GM21619 (cell line): ENCODE data around the gene BMF.
"Not testable (repeated sequence)": the region's sequence is repeated elsewhere in the genome, so short reads cannot be mapped to it uniquely, and the experiment has no call there.

ENCODE experiments used
- ATAC-seq: cut with Tn5 transposase; IDR thresholded peaks from one replicate; pipeline ENCODE4 v1.9.1; 2021; ENCODE audit not compliant: unreplicated experiment

BMF gene, protein sequence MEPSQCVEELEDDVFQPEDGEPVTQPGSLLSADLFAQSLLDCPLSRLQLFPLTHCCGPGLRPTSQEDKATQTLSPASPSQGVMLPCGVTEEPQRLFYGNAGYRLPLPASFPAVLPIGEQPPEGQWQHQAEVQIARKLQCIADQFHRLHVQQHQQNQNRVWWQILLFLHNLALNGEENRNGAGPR

DNA sequence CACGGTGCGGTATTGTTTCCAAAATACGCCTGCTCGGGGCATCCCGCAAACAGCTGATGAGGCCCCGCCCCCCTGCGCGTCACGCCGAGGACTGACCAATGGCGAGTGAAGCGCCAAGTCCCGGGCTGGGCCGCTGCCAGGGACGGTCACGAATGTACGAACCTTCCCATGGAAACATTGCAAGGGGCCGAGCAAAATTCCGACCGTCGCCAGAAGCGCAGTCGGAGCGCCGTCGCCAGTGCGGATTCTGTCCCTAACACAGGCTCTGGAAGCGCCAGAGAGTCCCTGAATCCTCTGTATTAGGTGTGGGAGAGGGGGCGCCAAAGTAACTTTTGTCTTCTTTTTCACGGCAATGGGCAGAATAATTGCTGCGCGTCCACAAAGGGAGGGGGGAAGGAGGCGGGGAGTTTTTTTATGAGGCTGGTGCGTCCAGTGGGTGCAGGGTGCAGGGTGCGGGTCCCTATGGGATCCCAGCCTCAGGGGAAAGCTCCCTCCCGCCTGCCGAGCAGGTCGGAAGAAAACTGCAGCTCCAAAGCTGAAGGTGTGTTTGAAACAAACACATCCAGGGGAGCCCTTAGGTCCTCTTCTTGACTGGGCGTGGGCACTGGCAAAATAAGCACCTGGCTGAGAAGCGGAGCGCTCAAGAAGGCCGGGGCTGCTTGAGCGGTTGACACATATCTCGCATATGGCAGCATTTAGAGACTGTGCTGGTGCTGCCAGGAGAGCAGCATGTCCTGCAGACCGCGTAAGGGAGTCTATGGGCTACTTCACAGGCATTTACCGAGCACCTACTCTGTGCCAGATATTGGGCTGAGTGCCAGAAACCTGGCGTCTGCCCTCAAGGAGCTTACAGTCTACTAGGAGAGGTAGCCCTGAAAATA lies at the start of gene BMF:
Gene BMF (minus strand): TSS at position 25 of the 881 bp plus-strand sequence. CDS start 2,793 bp downstream, outside the sequence.
- peak; percentile 45 for ATAC-seq

DNA sequence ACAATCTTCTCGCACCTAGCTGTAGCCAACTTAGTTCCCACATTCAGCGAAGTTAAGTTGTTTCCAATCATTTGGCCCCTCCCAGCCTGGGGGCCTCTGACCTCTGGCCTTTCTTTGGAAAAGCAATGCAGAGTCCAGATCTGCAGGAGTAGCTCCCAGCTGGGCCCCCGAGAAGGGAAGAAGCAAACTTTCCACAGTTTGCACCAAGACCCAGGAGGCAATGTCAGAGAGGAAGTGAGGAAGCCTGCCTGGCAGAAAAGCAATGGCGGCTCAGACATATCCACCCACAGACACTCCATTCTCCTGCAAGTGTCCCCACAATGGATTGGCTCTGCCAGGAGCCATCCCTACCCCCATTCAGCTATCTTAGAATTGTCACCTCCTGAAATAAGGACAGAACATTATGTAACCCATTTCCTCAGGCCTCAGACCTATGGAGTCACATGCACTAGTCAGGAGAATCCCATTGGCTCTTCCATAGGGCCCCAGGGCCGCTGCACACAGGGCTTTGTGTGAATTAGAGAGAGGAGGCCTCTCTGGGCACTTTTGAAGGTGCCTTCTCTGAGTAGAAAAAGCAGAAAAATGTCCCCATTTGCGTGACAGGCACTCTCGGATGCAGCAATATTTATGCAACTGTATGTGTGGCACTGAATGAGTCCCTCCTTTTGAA lies 49.2 kb upstream of the BMF start:
- ATAC-seq: no peak

DNA sequence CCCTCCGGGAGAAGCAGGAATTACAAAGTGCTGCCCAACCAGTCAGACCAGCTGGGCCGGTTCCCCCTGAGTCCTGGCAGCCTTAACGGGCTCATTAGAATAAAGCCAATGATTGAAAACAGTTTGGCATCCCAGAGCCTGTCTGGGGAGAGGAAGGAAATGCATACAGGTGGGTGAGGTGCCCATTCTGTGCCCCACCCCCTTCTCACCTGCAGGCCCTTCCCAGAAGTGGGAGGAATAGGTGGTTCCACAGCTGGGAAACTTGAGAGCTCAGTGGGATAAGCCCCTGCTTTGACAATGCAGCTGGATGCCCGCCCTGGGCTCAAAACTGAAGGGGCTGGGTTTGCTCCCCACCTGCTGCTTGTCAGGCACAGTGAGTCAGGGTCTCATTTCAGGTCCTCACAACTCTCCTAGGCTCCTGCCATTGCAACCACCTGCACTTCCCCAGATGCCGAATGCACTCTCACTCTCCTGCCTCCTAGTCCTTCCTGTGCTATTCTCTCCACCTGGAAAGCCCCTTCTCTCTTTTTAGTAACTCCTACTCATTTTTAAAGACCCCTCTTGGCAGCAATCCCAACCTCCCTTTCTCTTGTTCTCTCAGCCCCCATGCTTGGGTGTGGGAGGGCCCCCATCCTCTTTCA lies 46.7 kb upstream of the BMF start:
- no peak for ATAC-seq

DNA sequence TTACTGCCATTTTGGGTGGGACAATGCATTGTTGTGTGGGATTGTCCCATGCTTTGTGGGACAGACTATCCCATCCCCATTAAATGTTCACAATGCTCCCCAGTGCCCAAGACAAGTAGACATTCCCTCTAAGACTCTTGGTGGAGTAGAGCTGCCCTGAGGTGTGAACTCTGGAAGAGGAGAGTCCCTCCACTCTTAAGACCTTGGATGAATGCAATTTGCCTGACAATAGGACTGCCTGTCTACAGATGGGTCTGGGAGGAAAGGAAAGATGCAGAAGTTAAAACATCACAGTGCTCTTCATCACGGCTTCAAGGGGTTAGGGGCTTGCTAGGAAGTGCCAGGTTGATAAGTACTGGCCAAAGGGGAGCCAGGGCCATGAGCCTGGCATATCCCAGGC lies 46.1 kb upstream of the BMF start:
- not testable (repeated sequence) for ATAC-seq

DNA sequence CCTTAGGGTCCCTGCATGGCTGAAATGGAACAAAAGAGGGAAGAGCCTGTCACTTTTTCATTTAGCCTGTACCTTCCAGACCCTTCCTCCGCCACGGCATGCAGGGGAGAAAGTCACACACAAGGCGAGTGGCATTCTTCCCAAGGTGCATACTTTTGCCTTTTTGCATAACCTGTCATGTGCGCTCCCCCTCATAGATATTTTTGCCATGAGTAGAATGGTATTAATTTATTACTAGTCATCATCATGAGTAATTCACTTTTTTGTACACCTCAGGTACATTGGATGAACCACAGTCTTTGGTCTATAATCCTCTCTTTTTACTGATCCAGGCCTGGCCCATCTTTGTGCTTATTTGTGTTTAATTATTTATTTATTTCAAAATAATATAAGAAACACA lies 43.3 kb upstream of the BMF start:
- ATAC-seq: no peak

DNA sequence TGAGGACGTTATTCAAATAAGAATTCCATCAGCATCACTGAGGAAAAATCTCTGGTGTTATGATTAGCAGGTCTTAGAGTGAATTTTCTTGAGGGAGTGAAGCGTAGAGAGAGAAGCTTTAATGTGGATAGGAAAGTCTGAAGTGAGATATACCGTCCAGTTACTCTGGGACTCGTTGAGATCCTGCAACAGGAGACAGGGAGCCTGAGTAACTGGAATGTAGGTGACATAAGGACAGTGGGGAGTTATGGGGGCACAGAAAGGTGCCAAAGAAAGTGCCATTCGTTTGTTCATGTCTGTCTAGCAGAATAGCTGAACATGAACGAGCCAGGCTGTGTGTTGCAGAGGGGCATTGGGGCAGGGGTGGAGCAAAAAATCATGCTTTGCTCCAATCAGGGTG lies 42.8 kb upstream of the BMF start:
- ATAC-seq: no peak

DNA sequence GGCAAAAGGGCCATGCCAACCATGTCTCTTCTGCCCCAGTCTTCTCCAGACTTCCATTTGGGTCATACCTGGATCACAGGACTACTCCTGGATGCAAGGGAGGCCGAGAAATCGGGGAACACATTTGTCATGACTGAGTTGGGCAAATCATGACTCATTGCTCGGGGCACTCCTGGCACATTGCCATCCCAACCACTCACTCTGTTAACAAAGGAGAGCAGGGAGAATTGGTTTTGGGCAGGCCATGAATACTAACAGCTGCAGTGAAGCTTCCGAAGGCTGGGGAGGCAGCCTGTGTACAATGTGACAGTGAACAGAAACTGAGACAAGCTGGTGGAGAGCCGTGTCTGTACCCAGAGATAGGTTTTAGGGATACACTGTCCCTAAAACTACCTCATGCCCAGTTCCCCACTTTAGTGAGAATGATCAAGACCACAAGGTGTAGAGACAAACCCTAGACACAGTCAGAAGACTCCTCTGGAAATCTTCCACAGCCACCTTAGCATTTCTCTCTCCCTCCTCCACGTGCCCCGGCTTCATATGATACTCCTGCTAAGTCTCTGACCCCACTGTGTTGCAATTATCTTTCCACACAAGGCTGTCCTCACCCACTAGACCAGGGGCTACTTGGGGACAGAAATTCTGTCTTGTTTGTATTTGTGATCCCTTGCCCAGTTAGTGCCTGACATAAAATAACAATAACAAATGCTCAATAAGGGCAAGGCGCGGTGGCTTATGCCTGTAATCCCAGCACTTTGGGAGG lies 41.7 kb upstream of the BMF start:
- no peak for ATAC-seq

DNA sequence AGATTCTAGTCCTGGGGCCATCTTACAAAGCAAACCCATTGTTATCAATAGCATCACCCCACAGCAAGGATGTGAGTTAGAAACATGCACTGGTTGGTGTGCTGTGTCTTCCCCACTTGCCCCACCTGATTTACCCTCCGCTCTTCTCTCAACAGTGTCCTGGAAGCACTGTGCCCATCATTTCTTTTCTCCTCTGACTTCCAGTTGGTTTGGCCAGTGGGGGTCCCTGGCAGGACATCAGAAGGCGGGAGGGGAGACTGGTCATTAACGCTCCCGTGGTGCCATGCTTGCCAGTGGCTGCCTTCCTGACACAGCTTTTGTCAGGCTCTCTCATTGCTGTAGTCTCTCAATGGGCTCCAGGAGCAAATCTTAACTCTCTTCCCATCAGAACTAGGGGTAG lies 40.7 kb upstream of the BMF start:
- no peak for ATAC-seq

DNA sequence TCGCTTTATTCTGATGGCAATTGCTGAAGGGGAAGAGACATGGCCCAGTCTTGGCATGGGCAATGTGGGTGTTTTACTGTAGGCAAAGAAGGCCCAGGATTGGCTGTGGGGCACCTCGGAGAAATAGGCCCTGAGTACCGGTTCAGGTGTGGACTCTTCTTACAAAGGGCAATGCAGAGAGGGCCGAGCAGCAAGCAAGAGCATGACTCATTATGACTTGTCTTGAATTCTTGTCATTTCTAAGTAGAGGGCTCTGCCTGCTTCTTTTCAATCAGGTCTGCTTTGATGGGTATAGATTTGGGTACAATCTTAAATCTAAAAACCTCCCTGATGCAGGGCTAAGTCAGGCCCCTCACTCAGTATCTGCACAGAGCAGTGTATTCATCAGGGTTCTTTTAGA lies 37.4 kb upstream of the BMF start:
- no peak for ATAC-seq

DNA sequence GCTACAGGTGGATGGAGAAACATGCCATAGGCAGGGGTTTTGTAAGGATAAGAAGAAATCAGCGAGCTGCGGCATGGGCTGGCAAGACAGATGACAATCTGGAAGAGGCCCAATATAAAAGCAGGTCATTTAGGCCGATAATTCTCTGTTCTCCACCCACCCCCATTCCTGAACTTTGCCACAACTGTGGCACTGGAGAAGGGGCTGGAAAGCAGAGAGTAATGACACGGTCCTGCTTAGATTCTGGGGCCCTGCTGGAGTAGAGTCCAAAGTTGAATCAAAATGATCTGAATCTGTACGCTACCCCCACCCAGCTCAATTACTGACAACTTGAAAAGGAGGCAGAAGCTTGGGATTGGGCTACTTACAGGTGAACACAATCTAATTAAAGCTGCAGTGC lies 33.7 kb upstream of the BMF start:
- ATAC-seq: no peak

DNA sequence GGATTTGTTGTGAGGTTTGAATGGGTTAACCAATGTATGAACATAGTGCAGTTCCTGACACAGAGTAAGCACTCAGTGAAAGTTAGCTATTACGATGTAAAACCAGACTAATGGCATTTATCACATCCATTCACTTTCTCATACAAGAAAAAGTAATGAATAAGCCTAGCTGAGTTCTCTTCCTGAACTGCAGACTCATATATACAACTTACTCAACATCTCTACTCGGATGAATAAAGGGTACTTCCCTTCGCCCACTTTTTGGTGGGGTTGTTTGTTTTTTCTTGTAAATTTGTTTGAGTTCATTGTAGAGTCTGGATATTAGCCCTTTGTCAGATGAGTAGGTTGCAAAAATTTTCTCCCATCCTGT lies 29.5 kb upstream of the BMF start:
- ATAC-seq: not testable (repeated sequence)

DNA sequence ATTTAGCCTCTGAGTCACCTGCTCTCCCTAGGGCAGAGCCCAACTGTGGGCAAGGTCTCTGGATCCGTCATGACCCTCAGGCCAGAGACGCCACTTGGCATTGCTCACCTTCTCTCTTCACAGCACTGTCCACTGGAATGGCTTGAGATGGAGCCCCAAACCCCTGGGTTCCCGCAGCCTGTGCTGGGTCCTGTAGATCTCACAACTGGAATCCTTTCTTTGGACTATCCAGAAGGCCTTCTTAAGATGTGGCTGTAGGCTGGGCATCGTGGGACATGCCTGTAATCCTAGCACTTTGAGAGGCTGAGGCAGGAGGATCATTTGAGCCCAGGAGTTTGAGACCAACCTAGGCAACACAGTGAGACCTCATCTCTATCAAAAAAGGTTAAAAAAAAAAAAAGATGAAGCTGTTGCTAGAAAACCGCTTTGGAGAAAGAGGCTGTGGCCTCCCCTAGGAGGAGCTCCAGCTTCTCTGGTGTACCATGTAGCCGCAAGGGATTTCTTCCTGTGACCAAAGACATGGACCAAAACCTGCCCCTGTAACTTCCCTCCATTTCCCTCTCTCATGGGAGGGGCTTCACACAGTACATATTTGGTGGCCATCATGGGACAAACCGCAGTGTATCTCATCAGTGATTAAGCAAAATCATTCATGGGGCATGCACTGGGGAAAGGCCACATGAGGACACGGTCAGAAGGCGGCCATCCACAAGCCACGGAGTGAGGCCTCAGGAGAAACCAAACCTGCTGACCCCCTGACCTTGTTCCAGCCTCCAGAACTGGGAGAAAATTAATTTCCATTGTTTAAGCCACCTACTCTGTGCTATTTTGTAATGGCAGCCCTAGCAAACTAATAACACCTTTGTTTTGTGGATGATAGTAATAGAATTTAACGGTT lies 28.9 kb upstream of the BMF start:
- ATAC-seq: no peak

DNA sequence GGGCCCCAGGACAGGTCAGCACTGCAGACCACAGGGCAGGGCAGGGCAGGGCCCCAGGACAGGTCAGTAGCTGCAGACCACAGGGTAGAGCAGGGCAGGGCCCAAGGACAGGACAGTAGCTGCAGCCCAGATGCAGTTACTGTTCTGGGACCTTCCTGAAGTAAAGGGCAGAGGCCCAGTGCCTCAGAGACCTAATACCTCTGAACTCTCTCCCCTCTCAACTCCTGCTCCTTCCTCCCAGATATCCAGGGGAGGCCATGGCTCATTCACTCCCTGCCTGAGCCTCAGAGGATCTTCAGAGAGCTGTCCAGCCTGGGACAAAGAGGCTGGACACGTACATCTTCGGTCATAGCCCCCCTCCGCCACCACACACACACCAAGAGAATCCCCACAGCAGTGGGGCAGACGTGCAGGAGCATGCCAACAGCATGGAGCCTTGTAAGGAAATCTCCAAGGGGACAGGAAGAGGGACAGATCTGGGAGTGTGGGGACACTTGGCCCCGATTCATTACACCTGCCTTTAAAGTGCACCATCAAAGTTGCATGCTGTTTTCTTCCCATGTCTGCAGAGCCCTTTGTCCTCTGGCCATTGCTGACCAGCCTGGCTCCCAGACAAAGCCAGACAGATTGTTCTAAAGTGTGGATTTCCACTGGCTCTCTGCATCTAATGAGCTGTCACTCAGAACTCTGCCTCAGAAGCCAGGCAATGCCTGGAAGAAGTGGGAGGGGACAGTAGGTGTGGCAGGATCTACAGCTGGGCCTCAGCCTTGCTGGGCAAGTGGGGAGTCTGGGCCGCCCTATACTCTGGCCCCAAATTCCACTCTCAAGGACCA lies 28.0 kb upstream of the BMF start:
- ATAC-seq: no peak

DNA sequence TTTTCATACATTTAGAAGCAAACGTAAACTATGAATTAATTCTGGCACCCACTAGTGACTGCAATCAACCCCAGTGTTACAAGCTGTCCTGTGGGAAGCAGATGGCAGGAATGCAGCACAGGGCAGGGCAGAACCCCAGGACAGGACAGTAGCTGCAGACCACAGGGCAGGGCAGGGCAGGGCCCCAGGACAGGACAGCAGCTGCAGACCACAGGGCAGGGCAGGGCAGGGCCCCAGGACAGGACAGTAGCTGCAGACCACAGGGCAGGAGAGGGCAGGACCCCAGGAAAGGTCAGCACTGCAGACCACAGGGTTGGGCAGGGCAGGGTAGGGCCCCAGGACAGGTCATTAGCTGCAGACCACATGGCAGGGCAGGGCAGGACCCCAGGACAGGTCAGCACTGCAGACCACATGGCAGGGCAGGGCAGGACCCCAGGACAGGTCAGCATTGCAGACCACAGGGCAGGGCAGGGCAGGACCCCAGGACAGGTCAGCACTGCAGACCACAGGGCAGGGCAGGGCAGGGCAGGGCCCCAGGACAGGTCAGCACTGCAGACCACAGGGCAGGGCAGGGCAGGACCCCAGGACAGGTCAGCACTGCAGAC lies 27.3 kb upstream of the BMF start:
- ATAC-seq: not testable (repeated sequence)

DNA sequence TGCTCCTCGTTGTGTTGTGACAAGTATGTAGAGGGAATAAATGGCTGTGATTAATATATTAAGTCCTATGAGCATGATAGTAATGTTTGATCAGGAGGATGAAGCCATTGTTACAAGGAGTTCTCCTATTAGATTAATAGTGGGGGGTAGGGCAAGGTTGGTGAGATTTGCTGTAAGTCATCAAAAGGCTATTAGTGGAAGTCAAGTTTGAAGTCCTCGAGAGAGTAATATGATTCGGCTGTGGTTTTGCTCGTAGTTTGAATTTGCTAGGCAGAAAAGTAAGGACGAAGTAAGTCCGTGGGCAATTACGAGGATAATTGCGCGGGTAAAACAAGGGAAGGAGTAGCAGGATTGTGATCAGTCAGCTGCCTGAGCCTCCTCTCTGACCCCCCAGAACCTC lies 26.2 kb upstream of the BMF start:
- ATAC-seq: no peak

DNA sequence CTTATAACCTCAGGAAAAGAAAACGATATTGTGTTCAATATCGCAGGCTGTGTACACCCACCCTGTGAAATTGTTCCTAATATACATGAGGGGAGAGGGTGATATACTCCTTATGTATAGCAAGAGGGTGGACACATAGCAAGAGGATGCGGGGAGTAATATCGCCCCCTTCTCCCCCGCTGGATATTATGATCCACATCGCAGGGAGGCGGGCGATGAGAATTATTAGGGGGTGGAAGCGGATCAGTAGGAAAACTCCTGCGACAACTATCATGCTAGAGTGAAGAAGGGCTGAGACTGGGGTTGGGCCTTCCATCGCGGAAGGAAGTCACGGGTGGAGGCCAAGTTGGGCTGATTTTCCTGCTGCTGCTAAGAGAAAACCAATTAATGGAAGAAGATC lies 24.9 kb upstream of the BMF start:
- no peak for ATAC-seq

DNA sequence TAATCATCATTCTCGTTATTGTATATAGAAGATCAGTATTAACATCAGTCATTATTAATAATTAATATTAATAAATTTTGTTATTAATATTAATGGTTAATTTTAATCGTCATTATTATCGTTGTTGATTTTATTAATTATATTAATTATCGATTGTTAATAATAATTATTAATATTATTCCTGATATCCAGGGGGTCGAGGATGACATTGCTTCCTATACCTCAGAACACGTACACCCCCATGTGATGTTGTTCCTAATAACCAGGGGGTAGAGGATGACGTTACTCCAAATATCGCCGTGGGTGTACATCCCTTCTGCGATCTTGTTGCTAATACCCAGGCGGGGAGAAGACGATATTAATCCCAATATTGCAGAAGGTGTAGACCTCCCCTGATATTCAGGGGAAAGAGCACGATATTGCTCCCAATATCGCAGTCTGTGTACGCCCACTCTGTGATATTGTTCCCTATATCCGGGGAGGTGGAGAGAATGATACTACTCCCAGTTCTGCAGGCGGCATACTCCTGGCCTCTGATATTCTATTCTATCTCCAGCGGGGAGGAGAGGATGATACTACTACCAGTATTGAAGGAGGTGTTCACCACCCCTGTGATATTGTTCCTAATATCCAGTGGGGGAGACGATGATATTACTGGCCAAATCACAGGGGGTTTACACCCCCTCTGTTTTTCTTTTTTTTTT lies 22.3 kb upstream of the BMF start:
- no peak for ATAC-seq

DNA sequence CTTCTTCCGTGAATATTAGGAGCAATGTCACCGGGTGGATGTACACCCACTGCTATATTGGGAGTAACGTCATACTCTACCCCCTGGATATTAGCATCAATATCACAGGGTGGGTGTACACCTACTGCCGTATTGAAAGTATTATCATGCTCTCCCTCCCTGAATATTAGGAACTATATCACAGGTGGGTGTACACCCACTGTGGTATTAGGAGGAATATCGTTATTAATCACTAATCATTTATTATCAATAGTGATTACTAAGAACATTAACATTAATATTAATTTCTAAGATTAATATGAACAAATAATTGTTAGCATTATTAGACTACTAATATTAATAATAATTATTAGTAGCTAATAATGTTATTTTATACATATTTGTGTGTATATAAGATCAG lies 21.4 kb upstream of the BMF start:
- ATAC-seq: no peak
